ENCODE data around the gene ZNF451. TPM values are rescaled to one million over a fixed set of nuclear protein-coding genes. Genes with fewer than 3 reads are reported as not detected.

The ZNF451 gene
- polyA plus RNA-seq, 2 of the 4 experiments (the other 2 are of a cell fraction) = 8.9 to 23.0 TPM

DNA sequence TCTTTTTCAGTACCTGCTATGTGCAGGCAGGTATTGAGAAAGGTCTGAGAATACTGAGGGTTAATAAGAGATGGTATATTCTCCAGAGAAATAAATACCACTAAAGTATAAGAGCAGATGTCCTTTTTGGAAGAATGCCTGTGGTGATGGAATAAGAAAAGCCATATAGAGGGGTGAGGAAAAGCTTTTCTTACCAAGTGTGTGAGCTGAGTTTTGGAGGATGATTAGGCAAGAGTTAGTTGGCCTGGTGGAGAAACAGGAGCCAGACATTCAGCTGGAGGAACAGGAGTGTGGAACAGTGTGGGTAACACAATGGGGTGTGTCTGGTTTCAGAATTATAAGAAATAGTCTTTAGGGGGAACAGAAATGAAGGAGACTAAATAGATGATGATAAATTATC, 19.9 kb downstream of the ZNF451 start:
- H3K4me1 ChIP-seq = no peaks in the 10 kb centered on the region
- CTCF ChIA-PET = no interaction called here
- DNase-seq (ENCODE audit: low read depth in 1 of 2, low spot score in 1 of 2) = no peak
- FAIRE-seq = no peak
- no peak overlapping the region for H3K27ac ChIP-seq
- H3K4me2 ChIP-seq = no peak overlapping the region
- no peak overlapping the region for H3K4me3 ChIP-seq
- no peak for TF ChIP-seq TP53 (CRISPR knock-in tag; IDR thresholded peaks at IDR 0.05)
- no peak for TF ChIP-seq USF2 (IDR thresholded peaks at IDR 0.05)
- TF ChIP-seq ZC3H11A (IDR thresholded peaks at IDR 0.05) = no peak
- TF ChIP-seq NFE2L2 (conservative IDR thresholded peaks at IDR 0.05; ENCODE audit: low read length) = no peak
- TF ChIP-seq, protein P1, sequence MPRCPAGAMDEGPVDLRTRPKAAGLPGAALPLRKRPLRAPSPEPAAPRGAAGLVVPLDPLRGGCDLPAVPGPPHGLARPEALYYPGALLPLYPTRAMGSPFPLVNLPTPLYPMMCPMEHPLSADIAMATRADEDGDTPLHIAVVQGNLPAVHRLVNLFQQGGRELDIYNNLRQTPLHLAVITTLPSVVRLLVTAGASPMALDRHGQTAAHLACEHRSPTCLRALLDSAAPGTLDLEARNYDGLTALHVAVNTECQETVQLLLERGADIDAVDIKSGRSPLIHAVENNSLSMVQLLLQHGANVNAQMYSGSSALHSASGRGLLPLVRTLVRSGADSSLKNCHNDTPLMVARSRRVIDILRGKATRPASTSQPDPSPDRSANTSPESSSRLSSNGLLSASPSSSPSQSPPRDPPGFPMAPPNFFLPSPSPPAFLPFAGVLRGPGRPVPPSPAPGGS (IDR thresholded peaks at IDR 0.05) = no peak
- TF ChIP-seq RCOR1 (IDR thresholded peaks at IDR 0.05; ENCODE audit: low read depth, low read length) = no peak
- TF ChIP-seq CHD2 (IDR thresholded peaks at IDR 0.05; ENCODE audit: low read length, partially characterized antibody) = no peak
- no peak for TF ChIP-seq SMC3 (IDR thresholded peaks at IDR 0.05)
- TF ChIP-seq JUNB (IDR thresholded peaks at IDR 0.05) = no peak
- no peak for TF ChIP-seq HOXB13 (CRISPR knock-in tag; IDR thresholded peaks at IDR 0.05; ENCODE audit: low read depth)
- no peak for ATAC-seq
- POLR2A ChIA-PET = no interaction called here
- no peaks in the 10 kb centered on the region for H3K9me3 ChIP-seq

- no peak for FAIRE-seq
- no peak for ATAC-seq
- POLR2A ChIA-PET = no interaction called here
- Histone ChIP-seq H3K27ac (no peak overlapping the region), H3K9me3 (no peaks in the 10 kb centered on the region), H3K4me3 (no peak overlapping the region), H3K4me1 (peaks cover 7% of the 10 kb centered on the region; the same call in 1 of the 3 replicates), H3K4me2 (no peak overlapping the region)
- 92% methylated on average over 6 of the region's 6 CpGs for WGBS (ENCODE audit: missing lambda C conversion rate)
- no peak for DNase-seq (ENCODE audit: low read depth in 1 of 2, low spot score in 1 of 2)
- CTCF ChIA-PET = interaction anchor here (1.4 to 2.4 kb wide), 2 partner anchors 21 to 109 kb away, joined by 3 to 7 read pairs; partner anchors contain the start of gene RAB23
- no peak for TF ChIP-seq NR3C1 (IDR thresholded peaks at IDR 0.05)
Measured at GRCh38 chr6:57113105-57113504, 23.1 kb downstream of the ZNF451 start.

- POLR2A ChIA-PET = no interaction called here
- TF ChIP-seq, protein P2, sequence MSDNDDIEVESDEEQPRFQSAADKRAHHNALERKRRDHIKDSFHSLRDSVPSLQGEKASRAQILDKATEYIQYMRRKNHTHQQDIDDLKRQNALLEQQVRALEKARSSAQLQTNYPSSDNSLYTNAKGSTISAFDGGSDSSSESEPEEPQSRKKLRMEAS (IDR thresholded peaks at IDR 0.05) = no peak
- TF ChIP-seq CBX2 (IDR thresholded peaks at IDR 0.05; ENCODE audit: borderline replicate concordance, low read depth) = no peak
- no peak for TF ChIP-seq MYC (IDR thresholded peaks at IDR 0.05; ENCODE audit: borderline replicate concordance, low read length)
- no peak for TF ChIP-seq NFE2L2 (conservative IDR thresholded peaks at IDR 0.05; ENCODE audit: low read length)
- no peak for TF ChIP-seq ESRRA (IDR thresholded peaks at IDR 0.05; ENCODE audit: borderline replicate concordance, low read length)
- TF ChIP-seq PHF8 (IDR thresholded peaks at IDR 0.05; ENCODE audit: borderline replicate concordance, low read depth) = no peak
- TF ChIP-seq, protein P3, sequence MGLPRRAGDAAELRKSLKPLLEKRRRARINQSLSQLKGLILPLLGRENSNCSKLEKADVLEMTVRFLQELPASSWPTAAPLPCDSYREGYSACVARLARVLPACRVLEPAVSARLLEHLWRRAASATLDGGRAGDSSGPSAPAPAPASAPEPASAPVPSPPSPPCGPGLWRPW (IDR thresholded peaks at IDR 0.05) = no peak
- no peak for TF ChIP-seq CHD4 (IDR thresholded peaks at IDR 0.05; ENCODE audit: borderline replicate concordance)
- no peak for TF ChIP-seq HOXB13 (CRISPR knock-in tag; IDR thresholded peaks at IDR 0.05; ENCODE audit: low read depth)
- TF ChIP-seq, protein P4, sequence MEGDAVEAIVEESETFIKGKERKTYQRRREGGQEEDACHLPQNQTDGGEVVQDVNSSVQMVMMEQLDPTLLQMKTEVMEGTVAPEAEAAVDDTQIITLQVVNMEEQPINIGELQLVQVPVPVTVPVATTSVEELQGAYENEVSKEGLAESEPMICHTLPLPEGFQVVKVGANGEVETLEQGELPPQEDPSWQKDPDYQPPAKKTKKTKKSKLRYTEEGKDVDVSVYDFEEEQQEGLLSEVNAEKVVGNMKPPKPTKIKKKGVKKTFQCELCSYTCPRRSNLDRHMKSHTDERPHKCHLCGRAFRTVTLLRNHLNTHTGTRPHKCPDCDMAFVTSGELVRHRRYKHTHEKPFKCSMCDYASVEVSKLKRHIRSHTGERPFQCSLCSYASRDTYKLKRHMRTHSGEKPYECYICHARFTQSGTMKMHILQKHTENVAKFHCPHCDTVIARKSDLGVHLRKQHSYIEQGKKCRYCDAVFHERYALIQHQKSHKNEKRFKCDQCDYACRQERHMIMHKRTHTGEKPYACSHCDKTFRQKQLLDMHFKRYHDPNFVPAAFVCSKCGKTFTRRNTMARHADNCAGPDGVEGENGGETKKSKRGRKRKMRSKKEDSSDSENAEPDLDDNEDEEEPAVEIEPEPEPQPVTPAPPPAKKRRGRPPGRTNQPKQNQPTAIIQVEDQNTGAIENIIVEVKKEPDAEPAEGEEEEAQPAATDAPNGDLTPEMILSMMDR (IDR thresholded peaks at IDR 0.05) = no peak
- TF ChIP-seq FOXS1 (CRISPR knock-in tag; IDR thresholded peaks at IDR 0.05) = no peak
- no peak for TF ChIP-seq ZC3H11A (IDR thresholded peaks at IDR 0.05)
- TF ChIP-seq E2F6 (IDR thresholded peaks at IDR 0.05; ENCODE audit: borderline replicate concordance, low read depth) = no peak
- no peak for TF ChIP-seq EP300 (IDR thresholded peaks at IDR 0.05)
- TF ChIP-seq JUNB (IDR thresholded peaks at IDR 0.05) = no peak
- no peak for TF ChIP-seq SMC3 (IDR thresholded peaks at IDR 0.05)
- no peak for TF ChIP-seq CBX8 (IDR thresholded peaks at IDR 0.05)
- TF ChIP-seq RARB (CRISPR knock-in tag; IDR thresholded peaks at IDR 0.05) = no peak
- TF ChIP-seq GATA3 (IDR thresholded peaks at IDR 0.05; ENCODE audit: borderline replicate concordance) = no peak
- no peak for TF ChIP-seq ZSCAN20 (CRISPR knock-in tag; IDR thresholded peaks at IDR 0.05)
Measured at GRCh38 chr6:57116776-57117175, 26.8 kb downstream of the ZNF451 start.

More at GRCh38 chr6:57116776-57117175, 26.8 kb downstream of the ZNF451 start:
- no peak for DNase-seq (ENCODE audit: low read depth in 1 of 2, low spot score in 1 of 2)
- Histone ChIP-seq H3K4me1 (peaks cover 7% of the 10 kb centered on the region; the same call in 1 of the 3 replicates), H3K27ac (no peak overlapping the region), H3K9me3 (no peaks in the 10 kb centered on the region), H3K4me2 (no peak overlapping the region), H3K4me3 (no peak overlapping the region)
- no peak for FAIRE-seq
- no peak for ATAC-seq
- WGBS (ENCODE audit: missing lambda C conversion rate) = 93% methylated on average over 1 of the region's 1 CpG
- CTCF ChIA-PET = no interaction called here
